ENCODE data around the gene KRTAP10-12. TPM values are rescaled to one million over a fixed set of nuclear protein-coding genes. Genes with fewer than 3 reads are reported as not detected.

The KRTAP10-12 gene
- total RNA-seq, 3 donors from 2014 or later: not detected

DNA sequence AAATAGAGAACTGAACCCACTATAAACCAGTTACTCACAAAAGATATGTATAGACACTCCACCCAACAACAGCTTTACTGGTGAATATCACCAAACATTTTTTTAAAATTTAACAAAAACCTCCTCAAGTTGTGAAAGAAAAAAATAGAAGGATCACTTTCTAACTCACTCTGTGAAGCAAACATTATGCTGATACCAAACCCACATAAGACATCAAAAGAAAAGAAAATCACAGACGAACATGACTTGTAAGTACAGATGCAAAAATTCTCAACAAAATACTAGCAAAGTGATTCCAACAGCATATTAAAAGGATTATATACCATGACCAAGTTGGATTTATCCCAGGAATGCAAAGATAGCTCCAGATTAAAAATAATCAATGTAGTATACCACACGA is 5.3 kb upstream of the KRTAP10-12 start:
- intact Hi-C loops (cut with DNase I, micrococcal nuclease): no loop called here
- no peaks in the 10 kb centered on the region for H3K4me1 ChIP-seq (ENCODE audit: low read depth)
- TF ChIP-seq CTCF (IDR thresholded peaks at IDR 0.05): no peak
- DNase-seq (no peak), ATAC-seq (no peak)
- H3K4me3 ChIP-seq: no peak overlapping the region
- H3K36me3 ChIP-seq (ENCODE audit: low read depth): no peaks in the 10 kb centered on the region
- peaks cover 6% of the 10 kb centered on the region for H3K9me3 ChIP-seq

DNA sequence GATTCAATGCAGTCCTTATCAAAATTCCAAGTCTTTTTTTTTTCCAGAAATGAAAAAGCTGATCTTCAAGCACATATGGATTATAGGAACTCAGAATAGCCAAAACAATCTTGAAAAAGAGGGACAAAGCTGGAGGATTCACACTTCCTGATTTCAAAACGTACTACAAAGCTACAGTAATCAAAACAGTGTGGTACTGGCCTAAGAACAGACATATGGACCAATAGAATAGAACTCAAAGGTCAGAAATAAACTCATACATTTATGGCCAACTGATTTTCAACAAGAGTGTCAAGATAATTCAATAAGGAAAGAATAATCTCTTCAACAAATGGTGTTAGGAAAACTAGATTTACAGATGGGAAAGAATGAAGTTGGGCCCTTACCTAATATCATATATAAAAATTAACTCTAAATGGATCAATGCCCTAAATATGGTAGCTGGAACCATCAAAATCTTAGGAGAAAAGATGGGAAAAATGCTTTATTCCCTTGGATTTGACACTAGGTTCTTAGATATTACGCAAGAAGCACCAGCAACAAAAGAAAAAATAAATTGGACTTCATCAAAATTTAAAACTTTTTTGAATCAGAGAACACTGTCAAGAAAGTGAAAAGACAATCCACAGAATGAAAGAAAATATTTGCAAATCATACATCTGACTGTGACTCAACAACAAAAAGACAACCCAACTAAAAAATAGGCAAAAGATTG is 4.0 kb upstream of the KRTAP10-12 start:
- H3K4me1 ChIP-seq (ENCODE audit: low read depth): no peaks in the 10 kb centered on the region
- no peaks in the 10 kb centered on the region for H3K36me3 ChIP-seq (ENCODE audit: low read depth)
- TF ChIP-seq CTCF (IDR thresholded peaks at IDR 0.05): no peak
- H3K4me3 ChIP-seq: no peak overlapping the region
- DNase-seq (no peak), ATAC-seq (no peak)
- H3K9me3 ChIP-seq: peaks cover 6% of the 10 kb centered on the region
- intact Hi-C loops (cut with DNase I, micrococcal nuclease): no loop called here

DNA sequence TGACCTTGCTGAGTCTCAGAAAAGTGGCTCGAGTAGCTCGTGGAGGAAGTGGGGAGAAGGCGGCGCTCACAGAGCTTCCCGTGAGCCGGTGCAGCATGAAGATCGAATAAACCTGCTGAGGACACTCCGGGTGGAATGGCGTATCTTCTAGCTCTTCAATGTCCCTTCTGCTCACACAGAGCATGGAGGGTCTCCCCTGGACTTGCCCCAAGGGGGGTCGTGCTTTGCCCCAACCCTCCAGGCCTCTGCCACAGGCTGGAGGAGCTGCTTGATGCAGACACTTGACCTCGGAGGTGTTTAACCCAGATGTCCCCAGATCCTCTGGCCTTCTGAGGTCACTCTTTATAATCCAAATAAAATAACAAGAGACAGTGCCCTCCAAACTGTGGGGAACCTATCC is 2.2 kb upstream of the KRTAP10-12 start:
- TF ChIP-seq CTCF (IDR thresholded peaks at IDR 0.05): no peak
- intact Hi-C loops (cut with DNase I, micrococcal nuclease): no loop called here
- H3K36me3 ChIP-seq (ENCODE audit: low read depth): no peaks in the 10 kb centered on the region
- H3K4me1 ChIP-seq (ENCODE audit: low read depth): no peaks in the 10 kb centered on the region
- H3K9me3 ChIP-seq: peaks cover 6% of the 10 kb centered on the region
- H3K4me3 ChIP-seq: no peak overlapping the region
- DNase-seq (no peak), ATAC-seq (no peak)

- DNase-seq (no peak), ATAC-seq (no peak)
- no peak for TF ChIP-seq CTCF (IDR thresholded peaks at IDR 0.05)
- H3K9me3 ChIP-seq: peaks cover 6% of the 10 kb centered on the region
- no peaks in the 10 kb centered on the region for H3K4me1 ChIP-seq (ENCODE audit: low read depth)
- no peak overlapping the region for H3K4me3 ChIP-seq
- intact Hi-C loops (cut with DNase I, micrococcal nuclease): no loop called here
- H3K36me3 ChIP-seq (ENCODE audit: low read depth): no peaks in the 10 kb centered on the region
Measured at GRCh38 chr21:44695184-44695583, 1.8 kb upstream of the KRTAP10-12 start.

GRCh38 chr21:44695641-44696040 is 1.3 kb upstream of the KRTAP10-12 start:
- Histone ChIP-seq H3K4me3 (no peak overlapping the region), H3K9me3 (peaks cover 6% of the 10 kb centered on the region), H3K36me3 (ENCODE audit: low read depth) (no peaks in the 10 kb centered on the region), H3K4me1 (ENCODE audit: low read depth) (no peaks in the 10 kb centered on the region)
- intact Hi-C loops (cut with DNase I, micrococcal nuclease): no loop called here
- no peak for ATAC-seq
- no peak for DNase-seq
- TF ChIP-seq CTCF (IDR thresholded peaks at IDR 0.05): no peak

DNA sequence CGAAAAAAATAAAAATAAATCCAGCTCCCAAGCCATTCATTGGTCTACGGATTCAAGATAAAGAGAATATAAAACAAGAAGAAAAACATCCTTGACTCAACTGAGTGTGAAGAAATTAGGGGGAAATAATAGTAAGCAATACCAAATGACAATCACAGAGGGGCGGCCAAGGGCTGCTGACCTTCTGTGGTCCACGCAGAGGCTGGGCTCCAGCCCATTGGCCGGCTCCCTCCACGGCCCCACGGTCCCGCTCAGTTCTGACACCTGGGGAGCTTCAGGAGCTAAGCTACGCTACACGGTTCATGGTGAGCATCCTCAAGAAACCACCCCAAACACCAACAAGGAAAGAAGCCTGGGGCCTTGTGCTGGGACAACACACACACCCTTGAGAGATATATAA is 400 bp upstream of the KRTAP10-12 start:
- H3K9me3 ChIP-seq: peaks cover 6% of the 10 kb centered on the region
- H3K36me3 ChIP-seq (ENCODE audit: low read depth): no peaks in the 10 kb centered on the region
- TF ChIP-seq CTCF (IDR thresholded peaks at IDR 0.05): no peak
- no peaks in the 10 kb centered on the region for H3K4me1 ChIP-seq (ENCODE audit: low read depth)
- intact Hi-C loops (cut with DNase I, micrococcal nuclease): no loop called here
- no peak overlapping the region for H3K4me3 ChIP-seq
- ATAC-seq (no peak), DNase-seq (no peak)
